ENCODE data around the gene PROX2.
A peak's percentile ranks its signal among the peaks of the same experiment; 100 is the strongest.

Gene PROX2

DNA sequence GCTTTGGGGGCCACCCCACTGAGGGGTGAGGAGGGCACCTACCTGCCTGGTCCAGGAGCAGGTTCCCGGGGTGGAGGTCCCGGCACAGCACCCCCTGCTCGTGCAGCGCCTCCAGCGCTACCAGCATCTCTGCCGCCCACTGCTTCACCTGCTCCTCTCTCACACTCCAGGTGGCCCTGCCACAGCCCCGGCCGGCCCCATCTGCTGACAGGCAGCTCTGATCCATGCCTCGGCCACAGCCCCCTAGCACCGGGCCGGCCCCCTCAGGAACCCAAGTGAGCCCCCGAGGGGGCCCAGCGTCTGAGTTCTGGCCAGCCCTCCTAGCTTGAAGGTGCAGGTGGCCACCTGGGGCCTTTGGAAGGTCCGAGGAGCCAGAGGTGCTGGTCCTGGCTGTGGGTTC lies 33.6 kb upstream of the PROX2 start:
- no peak for DNase-seq

DNA sequence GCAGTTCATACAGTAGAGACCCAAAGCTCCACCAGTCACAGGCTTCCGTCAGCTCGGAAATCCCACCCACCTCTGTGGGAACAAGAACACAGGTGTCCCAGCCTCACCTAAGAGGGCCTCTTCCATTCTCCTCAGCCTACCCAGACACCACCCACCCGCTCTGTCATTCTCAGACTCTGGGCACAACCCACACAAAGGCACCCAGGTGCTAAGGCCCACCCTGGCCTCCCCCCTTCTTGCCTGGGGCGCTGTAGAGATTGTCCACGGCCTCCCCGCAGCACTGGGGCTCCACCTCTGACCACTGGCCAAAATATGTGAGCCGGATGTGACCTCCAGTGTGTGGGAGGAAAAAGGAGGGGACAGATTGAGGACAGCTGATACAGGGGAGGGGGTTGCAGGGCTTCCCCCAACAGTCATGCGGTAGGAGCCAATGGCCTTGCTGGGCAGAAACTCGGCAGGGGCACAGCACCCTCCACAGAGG lies 33.0 kb upstream of the PROX2 start:
- DNase-seq, result no peak

DNA sequence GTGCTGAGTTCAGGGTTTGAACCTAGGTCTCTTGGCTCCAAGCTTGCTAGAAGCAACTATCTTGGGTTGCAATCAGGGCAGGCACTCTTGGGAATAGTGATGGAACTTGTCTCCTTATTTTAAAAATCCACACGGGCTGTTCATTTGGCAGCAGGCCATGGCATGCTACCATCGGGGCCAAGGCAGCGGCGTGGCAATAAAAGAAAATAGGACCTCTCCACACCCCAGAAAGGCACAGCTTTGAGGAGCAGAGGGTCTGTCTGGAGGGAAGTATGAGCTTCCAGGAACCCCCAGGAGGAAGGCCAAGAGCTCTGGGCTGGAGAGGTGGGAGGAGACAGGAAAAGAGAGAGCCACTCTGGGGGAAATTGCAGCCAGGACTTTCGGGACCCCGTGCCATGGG lies 31.8 kb upstream of the PROX2 start:
- no peak for DNase-seq

DNA sequence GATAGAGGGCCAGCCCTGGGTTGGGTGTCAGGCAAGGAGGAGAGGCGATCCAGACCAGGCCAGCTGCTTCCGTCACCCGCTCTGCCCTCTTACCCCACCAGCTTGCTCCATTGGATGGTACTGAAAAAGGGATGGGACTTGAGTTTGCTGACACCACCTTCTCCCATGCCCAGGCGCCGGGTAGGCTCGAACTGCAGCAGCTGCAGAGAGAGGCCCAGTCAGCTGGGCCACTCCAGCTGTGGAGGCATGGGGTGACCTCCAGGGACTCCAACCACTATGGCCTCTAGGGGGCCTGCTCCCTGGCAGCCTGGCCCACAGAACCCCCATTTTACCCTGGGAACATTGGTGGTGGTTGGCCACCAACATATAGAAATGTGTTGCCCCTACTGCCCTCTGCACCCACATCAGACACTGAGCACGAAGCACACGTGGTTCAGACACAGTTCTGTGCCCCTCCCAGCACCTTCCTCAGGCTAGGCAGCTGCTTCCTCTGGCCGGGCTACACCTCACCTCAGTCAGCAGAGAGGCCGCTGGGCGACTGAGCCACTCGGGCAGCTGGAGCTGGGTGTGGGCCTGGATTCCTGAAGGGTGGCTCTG lies 31.1 kb upstream of the PROX2 start:
- DNase-seq, result no peak

DNA sequence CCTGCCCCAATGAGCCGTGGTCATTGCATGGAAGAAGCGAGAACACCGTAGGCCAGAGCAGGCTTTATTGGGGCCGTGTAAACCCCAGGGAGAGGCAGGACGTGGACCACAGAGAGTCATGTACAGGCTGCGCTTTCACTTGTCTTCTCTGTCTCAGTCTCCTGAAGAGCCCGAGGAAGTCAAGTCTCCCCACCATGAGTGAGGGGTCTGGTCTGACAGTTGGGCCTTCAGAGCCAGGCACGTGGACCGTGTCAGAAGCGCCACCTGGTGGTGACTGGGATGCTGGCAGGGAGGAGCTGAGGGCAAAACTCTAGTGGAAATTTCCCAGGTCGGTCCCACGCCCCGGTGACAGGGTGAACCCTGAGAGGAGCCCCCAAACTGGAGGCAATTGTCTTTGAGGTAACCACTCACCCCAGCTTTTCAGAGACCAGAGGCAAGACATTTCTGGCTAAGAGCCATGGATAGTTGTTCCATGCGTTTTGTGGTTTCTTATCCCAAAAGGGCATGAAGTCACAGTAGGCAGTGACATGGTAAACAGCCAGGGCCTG lies 29.7 kb upstream of the PROX2 start:
- peak; percentile 93 for DNase-seq

DNA sequence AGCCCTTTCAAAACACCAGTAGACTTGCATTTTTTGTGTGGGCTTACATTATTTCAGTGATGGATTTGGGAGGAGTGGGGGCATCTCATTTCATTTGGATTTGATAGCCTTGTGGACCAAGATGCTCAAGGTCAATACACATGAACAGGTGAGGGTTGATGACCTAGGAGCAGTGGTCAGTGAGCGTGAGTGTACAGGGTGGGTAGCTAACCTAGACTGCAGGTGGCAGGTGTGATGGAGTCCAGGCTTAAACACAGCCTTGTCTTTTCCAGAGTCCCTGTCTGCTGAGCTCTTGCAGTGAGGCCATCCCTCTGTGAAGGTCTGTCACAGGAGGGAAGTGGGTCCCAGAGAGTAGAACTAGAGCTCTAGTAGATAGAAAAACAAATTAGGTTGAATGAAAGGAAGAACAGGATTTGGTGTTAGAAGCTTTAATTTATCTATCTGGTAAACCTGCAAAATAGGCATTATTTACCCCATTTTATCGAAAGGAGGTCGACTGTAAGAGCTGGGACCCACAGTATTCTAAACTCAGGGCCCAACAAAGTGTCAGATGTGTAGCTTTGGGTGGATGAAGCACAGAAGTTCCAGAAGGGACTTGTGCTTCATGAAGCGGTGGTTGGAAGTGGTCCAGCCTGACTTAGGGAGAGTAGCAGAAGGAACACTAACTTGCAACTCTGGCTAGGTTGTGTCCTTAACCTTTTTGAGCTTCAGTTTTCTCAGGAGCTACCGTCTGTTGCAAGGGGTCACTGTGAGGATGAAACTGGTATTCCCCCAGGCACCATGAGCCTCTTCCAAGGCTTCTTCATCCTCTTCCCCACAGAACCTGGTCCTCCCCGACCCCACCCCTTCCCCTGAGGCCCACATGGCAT lies 28.9 kb upstream of the PROX2 start:
- no peak for DNase-seq

DNA sequence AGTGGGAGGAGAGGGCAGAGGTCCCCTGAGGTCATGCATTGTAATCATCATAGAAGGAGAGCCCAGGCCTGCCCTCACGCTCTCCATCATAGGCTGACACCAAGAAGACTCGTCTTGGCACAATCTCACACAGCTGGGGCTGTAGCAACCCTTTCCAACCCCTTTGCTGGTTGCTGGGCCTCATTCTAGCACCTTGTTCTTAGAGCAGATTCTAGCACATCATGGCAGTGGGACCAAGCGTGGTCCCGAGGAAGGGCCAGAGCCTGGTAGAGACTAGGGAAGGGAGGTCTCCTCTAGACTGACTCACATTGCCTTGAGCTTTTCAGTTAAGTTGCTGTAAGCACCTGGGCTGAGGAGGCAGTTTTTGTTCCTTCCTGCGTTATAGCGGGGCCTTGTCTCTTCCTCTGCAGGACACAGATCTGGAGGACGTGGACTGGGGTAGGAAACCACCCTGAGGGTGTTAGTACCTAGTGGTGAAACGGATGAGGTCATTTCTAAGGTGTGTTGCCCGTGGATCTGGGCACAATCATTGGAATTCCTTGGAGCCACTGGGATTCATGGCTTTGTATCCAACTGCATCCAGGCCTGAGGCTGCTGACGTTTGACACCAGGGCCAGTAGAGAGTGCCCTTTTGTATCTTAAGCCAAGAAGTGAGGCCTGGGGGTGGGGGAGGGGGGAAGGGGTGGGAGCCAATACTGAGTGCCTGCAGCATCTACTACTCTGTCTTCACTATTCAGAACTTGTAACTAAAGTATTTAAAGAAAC lies 27.2 kb upstream of the PROX2 start:
- no peak for DNase-seq

DNA sequence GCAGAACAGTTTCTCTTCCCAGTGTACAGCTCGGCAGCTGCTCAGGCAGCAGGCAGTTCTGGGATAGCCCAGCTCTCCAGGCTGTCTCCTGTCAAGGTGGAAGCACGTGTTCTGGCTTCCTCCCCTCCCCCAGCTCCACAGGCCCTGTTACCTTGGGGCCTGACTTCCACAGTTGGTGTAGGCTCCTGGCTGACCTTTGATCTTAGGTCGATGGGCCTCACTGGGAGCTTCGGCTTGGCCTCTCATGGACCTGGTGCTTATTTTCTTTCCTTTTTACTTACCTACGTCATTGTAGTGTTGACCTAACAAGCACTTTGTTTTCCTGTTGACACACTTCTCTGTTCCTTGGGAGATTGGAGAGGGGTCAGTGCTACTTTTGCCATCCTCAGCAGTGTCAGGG lies 22.7 kb upstream of the PROX2 start:
- DNase-seq, result no peak

DNA sequence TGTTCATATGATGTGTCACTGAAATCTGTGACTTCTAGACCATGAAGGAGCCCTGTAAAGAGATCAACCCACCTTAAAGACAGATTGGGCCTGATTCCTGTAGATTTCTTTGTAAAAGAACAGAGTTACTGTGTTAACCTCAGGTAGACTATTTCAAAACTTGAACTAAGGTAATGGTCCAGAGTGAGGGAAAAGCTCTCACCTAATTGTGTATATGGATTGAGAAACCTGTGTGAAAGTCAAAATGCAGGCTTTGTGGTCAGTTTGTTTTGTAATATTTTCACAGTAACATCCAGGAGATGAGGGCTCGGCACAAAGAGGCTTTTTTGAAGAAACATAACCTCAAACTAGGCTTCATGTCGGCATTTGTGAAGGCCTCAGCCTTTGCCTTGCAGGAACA lies 22.1 kb upstream of the PROX2 start:
- DNase-seq, result no peak

DNA sequence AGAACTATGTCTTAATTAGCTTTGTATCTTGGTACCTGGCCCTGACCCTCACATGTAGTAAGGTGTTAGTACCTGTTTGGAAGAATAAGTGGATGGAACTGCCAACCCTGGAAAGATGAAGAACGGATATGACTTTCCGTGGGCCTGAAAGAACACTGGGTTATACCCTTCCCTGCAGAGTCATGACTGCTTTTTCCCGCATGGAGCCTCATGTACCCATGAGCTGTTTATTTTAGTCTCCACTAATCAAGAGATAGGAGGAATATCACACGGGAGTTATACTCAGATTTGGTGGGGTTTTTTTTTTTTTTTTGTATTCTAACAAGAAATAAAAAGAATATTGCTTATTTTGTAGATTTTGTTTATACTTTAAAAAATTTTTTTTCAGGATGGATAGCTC lies 21.7 kb upstream of the PROX2 start:
- no peak for DNase-seq

DNA sequence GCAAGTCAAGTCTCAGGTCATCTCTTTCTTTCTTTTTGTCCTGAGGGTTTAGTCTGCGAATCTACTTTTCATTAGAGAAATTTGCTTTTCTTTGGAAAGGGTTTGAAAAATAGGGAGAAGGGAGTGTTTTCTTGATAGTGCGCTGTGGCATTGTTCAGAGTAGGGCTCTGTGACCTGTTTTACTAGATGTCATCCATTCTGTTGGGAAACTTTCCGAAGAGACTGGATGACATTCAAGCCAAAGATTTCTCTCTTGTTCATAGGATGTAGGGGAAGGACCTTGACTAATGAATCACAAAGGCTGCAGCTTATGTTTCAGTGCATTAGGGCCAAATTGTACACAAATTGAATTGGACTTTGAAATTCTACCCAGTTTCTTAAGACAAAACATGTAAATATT lies 20.5 kb upstream of the PROX2 start:
- no peak for DNase-seq

DNA sequence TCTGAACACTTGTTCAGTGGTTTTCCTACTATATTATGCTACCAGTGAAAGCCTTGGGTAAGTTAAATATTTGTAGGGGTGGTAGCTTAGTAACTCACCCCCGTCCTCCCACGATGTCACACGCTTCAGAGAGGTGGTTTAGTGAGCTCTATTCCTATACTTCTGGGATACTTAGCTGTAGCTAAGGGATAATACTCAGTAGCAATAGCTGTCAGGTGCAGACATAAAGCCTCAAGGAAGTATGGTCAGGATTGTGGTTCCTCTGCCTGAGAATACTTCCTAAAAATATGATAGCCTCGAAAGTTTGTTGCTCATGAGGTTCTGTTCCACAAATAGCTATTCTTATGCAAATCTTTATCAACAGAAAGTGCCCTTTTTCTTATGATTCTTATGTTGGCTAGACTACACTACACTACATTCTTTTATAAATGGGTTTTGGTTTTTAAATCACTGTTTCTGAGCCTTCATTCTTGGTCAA lies 17.7 kb upstream of the PROX2 start:
- DNase-seq, result no peak

DNA sequence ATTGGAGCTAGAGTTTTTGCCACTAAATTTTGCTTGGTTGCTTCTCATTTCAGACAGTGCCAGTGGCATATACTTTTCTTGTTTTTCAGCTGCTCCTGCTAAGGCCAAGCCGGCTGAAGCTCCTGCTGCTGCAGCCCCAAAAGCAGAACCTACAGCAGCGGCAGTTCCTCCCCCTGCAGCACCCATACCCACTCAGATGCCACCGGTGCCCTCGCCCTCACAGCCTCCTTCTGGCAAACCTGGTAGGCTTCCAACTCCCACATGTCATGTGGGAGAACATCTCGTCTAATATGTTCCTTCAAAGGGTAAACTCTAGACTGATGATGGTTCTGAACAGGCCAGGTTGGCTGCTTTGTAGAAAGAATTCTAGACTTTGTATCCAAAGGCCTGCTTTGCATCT lies 16.8 kb upstream of the PROX2 start:
- DNase-seq, result no peak

DNA sequence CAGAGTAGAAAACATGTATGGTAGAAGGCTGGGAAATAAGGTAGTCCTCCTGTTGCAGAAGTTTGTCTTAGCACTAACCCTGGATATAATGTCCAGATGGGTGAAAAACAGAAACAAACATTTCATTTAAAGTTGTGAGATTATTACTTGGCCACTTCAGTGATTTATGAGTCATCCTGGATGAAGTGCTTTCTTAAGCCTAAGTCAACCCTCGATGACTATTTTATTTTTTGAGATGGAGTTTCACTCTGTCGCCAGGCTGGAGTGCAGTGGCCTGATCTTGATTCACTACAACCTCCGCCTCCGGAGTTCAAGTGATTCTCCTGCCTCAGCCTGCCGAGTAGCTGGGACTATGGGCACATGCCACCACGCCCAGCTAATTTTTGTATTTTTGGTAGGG lies 15.9 kb upstream of the PROX2 start:
- no peak for DNase-seq

DNA sequence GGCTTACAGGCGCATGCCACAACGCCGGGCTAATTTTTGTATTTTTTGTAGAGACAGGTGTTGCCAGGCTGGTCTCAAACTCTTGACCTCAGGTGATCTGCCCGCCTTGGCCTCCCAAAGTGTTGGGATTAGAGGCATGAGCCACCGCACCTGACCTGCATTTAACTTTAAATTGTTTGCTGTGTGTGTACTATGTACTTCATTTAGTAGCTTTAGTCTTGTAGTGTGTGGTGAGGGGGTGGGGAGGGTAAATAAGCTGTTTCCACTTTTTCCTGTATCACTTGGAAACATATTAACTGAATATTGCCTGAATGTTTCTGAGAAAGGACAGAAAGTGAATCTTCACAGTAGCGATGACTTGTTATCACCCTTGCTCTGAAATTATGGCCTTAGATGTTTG lies 14.3 kb upstream of the PROX2 start:
- DNase-seq, result no peak

DNA sequence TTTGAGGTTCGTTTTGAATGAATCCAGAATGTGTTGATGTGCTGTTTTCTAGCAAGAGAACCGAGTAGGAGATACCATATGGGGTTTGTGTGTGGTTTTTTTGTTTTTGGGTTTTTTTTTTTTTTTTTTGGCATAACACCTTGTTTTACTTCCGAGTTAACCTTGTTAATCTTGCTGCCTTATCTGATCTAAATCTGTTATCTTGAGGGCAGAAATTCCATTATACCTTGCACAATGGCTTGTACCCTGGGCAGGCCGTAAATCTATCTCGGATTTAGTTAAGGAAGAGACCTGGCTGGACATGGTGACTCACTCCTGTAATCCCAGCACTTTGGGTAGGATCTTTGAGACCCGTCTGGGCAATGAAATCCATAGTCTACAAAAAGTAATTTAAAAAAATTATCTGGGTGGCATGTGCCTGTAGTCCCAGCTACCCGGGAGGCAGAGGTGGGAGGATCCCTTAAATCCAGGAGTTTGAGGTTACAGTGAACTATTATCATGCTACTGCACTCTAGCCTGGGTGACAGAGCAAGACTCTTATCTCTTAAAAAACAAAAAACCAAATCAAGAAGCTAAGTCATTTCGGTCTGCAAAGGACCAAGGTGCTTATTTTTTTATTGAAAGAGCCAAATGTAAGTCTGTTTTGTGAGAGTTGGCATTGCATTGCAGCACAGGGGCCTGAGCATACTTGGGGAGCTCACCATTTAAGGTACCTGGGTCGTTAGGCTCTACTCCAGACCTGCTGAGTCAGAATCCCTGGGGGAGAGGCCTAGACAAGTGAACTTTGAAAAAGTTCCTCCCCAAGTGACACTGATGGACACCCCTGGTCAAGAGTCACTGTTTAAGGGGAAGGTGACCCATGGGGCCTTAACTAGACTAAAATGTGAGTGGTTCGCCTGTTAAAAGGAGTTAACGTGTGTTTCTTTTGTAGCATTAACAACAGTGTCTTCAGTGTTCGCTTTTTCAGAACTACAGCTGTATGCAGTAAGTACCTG lies 12.5 kb upstream of the PROX2 start:
- no peak for DNase-seq

DNA sequence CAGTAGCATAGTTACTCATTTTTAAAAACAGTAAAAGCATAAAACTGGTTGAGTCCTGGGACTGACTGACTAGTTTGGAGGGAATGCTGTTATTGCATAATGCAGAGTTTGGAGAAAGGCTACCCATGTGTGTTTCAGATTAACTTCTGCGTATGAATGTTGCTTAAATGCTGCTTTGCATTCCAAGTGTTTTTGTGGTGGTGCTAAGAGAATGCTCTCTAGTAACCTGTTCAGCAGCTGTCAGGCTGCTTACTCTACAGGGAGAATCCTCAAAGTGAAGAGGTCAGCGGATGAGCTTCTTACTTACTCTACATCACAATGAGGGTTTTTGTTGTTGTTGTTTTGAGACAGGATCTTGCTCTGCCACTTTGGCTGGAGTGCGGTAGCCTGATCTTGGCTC lies 10.1 kb upstream of the PROX2 start:
- DNase-seq, result no peak

DNA sequence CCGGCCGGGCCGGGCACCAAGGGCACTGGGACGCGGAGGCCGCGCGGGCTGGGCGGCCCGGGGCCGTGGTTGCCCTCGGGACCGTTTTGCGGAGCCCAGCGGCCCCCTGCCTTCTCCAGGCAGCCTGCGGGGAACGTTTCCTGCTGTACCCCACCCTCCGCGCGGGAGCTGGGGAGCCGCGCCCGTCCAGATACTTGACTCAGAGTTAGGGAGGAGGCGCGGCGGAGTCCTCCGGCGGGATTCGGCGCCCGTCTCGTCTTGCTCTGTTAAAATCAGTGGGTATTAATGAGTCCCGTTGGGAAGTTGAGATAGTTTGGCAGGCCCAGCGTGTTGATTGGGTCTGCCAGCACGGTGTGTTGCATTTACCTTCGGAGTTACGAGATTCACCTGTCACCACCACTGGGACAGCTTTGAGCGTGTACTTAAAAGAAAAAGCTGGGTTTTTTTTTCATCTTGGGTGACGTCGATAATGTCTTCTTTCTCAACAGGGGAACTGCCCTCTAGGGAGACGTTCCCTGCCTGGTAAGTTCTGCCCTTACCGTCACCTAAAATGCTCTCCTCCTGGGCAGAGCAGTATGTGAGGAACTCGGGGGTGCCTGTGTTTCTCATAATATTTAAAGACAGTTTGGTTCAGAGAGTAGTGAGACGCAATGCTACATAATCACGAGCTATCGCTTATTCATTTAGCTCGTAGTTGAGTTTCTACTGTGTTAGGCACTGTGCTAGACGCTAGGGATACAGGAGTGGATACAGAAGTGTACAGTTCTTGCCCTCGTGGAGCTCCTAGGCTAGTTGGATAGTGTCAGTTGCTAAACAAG lies 6.4 kb upstream of the PROX2 start:
- DNase-seq, result peak; percentile 65

DNA sequence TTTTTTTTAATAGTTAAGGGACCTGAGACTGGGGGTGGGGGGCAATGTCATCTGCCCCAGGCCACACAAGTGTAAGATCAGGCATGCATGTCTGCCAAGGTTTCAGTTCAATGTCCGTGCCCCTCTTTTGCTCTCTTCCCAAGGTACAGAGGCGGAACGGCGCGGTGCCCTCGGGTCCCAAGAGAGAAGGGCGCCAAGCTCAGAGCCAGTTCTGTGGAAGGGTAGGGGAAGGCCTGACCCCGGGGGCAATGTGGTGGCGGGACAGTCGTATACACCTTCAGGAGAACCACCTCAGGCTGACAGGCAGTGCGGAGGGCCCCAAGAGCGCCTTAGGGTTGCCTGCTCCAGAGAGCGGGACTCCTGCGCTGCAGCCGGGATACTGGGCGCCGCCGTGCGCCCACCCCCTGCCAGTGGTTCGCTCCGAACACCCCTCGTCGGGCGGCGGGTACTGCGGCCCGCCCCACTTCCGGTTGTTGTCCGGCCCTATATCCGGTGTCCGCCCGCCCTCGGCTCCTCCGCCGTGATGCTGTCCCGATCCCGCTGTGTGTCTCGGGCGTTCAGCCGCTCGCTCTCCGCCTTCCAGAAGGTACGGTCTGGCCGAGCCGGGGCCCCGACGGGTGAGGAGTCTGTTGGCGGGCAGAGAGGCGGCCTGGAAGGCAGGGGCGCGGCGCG lies 5.6 kb upstream of the PROX2 start, which contains the start of gene DLST:
Gene DLST, plus strand, starts transcription at position 486 of the 672 bp plus-strand sequence. Its CDS starts 38 bp downstream, at position 524.
- DNase-seq, result peak; percentile 93

DNA sequence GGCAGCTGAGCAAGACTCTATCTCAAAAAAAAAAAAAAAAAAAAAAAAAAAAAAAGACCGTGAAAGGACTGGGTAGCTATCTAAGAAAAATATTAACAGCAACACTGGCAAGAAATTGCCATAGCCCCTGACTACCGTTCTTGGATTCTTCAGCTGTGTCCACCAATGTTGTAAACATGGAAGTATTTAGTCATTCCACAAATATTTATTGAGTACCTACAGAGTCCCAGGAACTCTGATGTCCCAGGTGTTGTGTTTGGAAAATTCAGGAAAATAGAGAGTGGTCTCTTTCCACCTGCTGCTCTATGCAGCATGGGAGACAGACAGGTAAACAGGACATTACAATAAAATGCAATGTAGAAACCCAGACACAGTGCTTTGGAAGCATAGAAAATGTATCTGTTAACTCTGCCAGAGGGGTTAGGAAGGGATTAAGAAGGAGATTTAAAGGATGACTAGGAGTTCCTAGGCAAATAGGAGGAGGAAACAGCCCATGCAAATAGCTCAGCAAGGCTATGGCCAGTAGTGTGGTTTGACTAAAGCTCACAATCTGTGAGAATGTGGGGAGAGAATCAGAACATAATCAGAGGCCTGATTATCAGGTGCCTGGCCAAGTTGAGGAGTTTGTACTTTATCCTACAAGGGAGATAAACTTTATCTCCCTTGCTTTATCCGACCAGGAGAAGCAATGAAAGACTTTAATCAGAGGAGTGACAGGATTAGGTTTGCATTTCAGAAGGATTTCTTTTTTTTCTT lies 3.7 kb upstream of the PROX2 start:
- DNase-seq, result no peak
